A549 (cell line): ENCODE results near the gene TBCE.

Experiments
- CEBPB ChIP-seq, 2 experiments: fragments of >200 bp in 1 of 2; sonication (Bioruptor Twin) in 1 of 2; formaldehyde crosslinking in 1 of 2; IDR thresholded peaks; 2 replicates each; pipeline ENCODE4 v1.6.1; 2012 to 2016
- EP300 ChIP-seq, 2 experiments: fragments of >200 bp; sonication (Bioruptor Twin); formaldehyde crosslinking; IDR thresholded peaks; 2 replicates in 1 of 2; 3 replicates in 1 of 2; pipeline ENCODE4 v1.6.1; 2016 to 2017
- HDAC2 ChIP-seq: fragments of 200-600 bp; sonication (generic); IDR thresholded peaks from 2 replicates; pipeline ENCODE4 v1.6.1; 2016
- JUN ChIP-seq, 2 experiments: fragments of >200 bp; sonication (Bioruptor Twin); formaldehyde crosslinking; IDR thresholded peaks; 2 replicates in 1 of 2; 3 replicates in 1 of 2; pipeline ENCODE4 v1.6.1; 2016 to 2017
- MYC ChIP-seq: IDR thresholded peaks from 2 replicates; pipeline ENCODE4 v1.6.1; 2012; ENCODE audit warnings: mild to moderate bottlenecking, inconsistent platforms, low read length, improper control_type of control experiment, borderline replicate concordance
- POLR2A ChIP-seq: IDR thresholded peaks from 2 replicates; pipeline ENCODE4 v1.6.1; 2012; ENCODE audit warnings: mild to moderate bottlenecking, low read length
- SREBF2 ChIP-seq: fragments of 450-650 bp; IDR thresholded peaks from 2 replicates; pipeline ENCODE4 v1.6.1; 2014; ENCODE audit warnings: mild to moderate bottlenecking, moderate library complexity
- TF ChIP-seq, protein P1 (sequence below): fragments of >200 bp; sonication (Bioruptor Twin); formaldehyde crosslinking; IDR thresholded peaks from 3 replicates; pipeline ENCODE4 v1.5.1; 2016
- TF ChIP-seq, protein P2 (sequence below): IDR thresholded peaks from 2 replicates; pipeline ENCODE4 v1.6.1; 2012

GRCh38 chr1:235441159-235441685, 74.0 kb downstream of the TBCE start:
- TF ChIP-seq, protein P1, sequence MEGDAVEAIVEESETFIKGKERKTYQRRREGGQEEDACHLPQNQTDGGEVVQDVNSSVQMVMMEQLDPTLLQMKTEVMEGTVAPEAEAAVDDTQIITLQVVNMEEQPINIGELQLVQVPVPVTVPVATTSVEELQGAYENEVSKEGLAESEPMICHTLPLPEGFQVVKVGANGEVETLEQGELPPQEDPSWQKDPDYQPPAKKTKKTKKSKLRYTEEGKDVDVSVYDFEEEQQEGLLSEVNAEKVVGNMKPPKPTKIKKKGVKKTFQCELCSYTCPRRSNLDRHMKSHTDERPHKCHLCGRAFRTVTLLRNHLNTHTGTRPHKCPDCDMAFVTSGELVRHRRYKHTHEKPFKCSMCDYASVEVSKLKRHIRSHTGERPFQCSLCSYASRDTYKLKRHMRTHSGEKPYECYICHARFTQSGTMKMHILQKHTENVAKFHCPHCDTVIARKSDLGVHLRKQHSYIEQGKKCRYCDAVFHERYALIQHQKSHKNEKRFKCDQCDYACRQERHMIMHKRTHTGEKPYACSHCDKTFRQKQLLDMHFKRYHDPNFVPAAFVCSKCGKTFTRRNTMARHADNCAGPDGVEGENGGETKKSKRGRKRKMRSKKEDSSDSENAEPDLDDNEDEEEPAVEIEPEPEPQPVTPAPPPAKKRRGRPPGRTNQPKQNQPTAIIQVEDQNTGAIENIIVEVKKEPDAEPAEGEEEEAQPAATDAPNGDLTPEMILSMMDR, result no peak
- TF ChIP-seq POLR2A (no peak), JUN (IDR thresholded peaks at IDR 0.05) (no peak), HDAC2 (no peak), MYC (no peak), EP300 (IDR thresholded peaks at IDR 0.05) (no peak), SREBF2 (no peak), CEBPB (IDR thresholded peaks at IDR 0.05) (no peak)
- TF ChIP-seq, protein P2, sequence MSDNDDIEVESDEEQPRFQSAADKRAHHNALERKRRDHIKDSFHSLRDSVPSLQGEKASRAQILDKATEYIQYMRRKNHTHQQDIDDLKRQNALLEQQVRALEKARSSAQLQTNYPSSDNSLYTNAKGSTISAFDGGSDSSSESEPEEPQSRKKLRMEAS, result no peak
